Measurements from ENCODE around the gene MYO1D.
"Not testable (repeated sequence)": the region's sequence is repeated elsewhere in the genome, so short reads cannot be mapped to it uniquely, and the experiment has no call there.

MYO1D gene

GRCh38 chr17:32771396-32771795, 105.5 kb downstream of the MYO1D start:
- no peak for DNase-seq

DNA sequence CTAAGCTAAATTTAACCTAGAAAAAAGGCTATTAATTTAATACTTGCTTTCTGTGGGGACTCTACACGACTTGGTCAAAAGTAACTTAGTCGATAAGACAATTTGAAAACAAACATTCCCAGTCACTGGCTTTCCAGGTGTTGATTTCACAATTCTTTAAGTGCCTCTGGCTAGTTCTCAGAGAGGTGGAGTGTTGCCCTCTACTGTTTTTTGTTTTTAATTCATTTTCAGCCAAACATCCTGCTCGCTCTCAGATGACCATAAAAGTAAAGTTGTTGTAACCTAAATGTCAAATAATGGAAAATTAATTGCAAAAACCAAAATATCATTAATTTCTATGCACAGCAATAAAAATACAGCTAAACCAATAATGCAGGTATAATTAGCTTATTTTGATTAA, 107.1 kb downstream of the MYO1D start:
- no peak for DNase-seq

DNA sequence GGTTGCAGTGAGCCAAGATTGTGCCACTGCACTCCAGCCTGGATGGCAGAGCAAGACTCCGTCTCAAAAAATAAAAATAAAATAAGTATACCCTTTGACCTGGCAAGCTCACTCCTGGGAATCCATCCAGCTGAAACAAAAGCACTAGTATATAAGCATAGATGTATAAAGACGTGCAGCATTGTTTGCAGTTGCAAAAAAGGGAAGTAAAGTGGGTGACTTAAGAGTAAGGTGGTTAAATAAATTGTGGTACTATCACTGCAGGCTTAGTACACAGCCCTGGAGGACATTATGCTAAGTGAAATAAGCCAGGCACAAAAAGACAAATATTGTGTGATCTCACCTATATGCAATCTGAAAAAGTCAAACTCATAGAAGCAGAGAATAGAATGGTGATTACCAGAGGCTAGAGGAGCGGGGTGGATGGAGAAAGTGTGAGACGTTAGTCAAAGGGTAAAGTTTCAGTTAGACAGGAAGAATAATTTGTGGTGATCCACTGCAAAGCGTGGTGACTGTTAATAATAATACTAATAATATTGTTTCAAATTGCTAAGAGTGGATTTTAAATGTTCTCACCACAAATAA, 113.0 kb downstream of the MYO1D start:
- no peak for DNase-seq

- no peak for DNase-seq
Observed at GRCh38 chr17:32759476-32759875, 117.4 kb downstream of the MYO1D start.

GRCh38 chr17:32757963-32758362, 119.0 kb downstream of the MYO1D start:
- no peak for DNase-seq

DNA sequence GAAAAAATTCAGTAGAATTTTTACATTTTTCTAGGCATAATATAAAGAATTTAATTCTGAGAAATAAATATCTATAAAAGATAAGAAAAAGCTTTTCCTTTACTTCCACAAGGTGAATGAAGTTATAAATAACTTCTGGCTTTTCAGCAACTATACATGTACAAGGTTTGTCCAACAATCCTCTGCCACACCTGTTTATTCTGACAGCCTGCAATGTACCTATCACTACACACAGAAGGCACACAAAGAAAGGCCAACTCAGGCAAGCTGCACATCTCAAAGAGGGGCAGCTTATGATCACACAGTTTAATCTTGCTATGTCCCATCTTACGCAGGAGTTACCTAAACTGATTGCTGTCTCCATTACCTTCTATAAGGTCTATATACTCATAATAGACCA, 120.2 kb downstream of the MYO1D start:
- DNase-seq = no peak

GRCh38 chr17:32755045-32755805, 121.7 kb downstream of the MYO1D start:
- DNase-seq = peak; percentile 51

DNA sequence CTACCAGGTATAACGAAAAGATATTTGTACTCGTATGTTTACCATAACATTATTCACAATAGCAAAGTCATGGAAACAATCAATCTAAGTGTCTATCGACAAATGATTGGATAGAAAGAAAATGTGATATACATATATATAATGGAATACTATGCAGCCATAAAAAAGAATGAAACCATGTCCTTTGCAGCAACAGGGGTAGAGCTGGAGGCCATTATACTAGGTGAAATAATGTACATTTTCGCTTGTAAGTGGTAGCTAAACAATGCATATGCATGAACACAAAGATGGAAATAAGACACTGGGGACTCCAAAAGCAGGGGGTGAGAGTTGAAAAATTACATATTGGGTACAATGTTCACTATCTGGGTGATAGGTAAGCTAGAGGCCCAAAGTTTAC, 124.0 kb downstream of the MYO1D start:
- DNase-seq = no peak

GRCh38 chr17:32747856-32748255, 129.1 kb downstream of the MYO1D start:
- DNase-seq = no peak

- DNase-seq = no peak
Observed at GRCh38 chr17:32746698-32747097, 130.2 kb downstream of the MYO1D start.

GRCh38 chr17:32746280-32746679, 130.6 kb downstream of the MYO1D start:
- no peak for DNase-seq

- DNase-seq = no peak
Observed at GRCh38 chr17:32742681-32743538, 134.0 kb downstream of the MYO1D start.

DNA sequence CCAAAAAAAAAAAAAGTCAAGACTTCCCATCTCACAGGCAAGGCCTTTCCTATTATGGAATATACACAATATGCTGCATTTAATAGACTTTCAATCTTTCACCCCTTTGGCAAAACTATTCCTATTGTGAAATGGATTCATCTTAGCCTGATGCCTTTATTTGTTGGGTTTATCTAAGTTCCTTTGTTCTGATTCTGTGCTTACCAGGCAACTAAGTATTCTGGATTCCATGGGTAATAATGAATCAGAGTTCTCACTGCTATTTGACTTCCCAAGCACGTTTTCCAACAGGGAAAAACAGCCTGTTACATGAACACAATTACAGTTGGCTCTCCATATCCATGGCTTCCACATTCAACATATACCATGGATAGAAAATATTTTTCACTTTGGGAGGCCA, 135.5 kb downstream of the MYO1D start:
- no peak for DNase-seq

DNA sequence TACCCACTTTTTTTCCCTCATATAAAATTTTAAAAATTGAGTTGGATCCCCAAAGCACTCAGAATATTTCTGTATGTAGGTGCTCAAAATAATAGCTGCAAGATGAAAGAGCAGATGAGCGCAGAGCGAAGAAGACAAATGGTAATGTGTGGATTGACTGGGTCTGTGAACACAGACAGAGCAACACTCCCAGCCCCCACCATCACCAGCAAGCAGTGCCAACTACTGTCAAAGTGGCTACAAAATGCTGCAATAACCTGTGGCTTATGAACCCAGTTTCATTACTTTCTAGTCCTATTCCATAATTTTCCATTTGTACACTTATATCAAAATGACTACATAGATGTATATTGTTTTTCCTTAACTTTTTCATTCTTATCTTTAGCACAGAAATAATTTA, 137.2 kb downstream of the MYO1D start:
- no peak for DNase-seq

GRCh38 chr17:32739151-32739550, 137.8 kb downstream of the MYO1D start:
- not testable (repeated sequence) for DNase-seq

GRCh38 chr17:32733401-32733800, 143.5 kb downstream of the MYO1D start:
- DNase-seq = no peak

- no peak for DNase-seq
Observed at GRCh38 chr17:32732900-32733299, 144.0 kb downstream of the MYO1D start.

DNA sequence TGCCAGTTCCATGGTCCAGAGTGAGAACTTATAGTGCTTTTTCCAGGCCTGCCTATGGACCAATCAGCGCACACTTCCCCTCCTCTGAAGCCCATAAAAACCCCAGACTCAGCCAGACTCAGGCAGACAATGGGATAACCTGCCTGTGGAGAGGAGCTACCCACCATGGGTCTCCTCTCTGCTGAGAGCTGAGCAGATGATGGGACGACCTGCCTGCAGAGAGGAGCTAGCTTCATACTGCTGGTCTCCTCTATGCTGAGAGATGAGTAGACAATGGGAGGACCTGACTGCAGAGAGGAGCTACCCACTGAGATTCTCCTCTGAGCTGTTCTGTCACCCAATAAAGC, 144.7 kb downstream of the MYO1D start:
- no peak for DNase-seq

DNA sequence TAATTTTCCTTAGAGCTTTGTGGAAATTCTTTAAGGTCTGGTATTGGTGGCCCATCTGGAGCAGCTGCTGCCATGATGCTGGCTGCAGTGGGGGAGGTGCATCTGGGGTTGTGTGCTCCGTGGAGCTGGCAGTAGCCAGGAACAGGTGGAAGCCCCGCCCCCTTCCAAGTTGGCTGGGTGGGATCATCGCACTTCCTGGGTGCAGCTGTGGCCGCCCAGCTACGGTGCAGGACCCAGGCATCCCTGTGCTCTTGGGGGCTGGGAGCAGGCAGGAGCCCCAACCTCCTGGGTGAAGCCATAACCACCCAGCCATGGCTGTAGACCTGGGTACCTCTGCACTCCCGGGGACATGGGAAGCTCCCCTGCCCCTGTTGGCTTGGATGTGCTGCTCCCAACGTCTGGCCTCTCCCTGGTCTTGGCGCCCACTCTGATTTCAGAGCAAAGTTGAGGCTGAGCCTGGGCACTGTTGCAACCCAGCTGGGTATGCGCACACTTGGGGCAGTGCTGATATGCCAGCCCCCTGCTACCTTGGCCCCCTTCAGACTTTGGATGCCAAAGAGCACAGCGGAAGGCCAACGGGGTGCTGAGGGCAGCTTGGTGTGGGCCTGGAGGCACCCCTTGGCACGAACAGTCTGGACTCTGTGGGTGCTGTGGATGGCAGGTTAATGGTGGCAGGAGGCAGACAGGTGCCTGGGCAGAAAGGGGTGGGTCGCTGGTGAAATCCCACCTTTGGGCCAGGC, 145.2 kb downstream of the MYO1D start:
- DNase-seq = no peak

GRCh38 chr17:32727681-32728080, 149.2 kb downstream of the MYO1D start:
- no peak for DNase-seq

DNA sequence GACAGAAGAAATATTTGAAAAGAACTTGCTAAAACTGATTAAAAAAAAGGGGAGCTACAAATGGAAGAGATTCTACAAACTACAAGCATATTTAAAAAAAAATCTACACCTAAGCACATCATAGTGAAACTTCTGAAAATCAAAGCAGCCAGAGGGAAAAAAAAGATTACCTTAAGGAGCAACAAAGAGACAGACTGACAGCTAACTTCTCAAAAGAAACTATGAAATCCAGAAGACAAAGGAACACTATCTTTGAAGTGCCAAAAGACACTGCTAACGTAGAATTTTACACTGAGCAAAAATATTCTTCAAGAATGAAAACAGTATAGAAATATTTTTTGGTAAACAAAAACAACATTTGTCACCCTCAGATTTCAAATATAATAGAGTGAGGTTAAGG, 151.2 kb downstream of the MYO1D start:
- no peak for DNase-seq

- no peak for DNase-seq
Observed at GRCh38 chr17:32723310-32723955, 153.5 kb downstream of the MYO1D start.

DNA sequence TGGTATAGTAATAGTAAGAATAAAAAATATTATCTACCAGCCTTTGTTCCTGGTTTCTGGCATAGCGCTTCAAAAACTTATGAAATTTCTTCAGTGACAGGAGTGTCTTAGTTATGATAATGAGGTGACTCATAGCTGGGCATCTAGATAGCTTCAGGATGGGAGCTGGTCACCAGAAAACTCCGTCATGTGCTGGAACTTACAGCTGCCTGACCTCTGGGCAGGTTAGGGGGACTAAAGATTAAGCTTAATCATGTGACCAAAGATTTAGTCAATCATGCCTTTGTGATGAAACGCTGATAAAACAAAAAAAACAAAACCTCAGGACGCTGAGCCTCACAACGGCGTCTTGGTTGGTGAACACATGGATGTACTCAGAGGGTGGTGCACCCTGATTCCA, 154.2 kb downstream of the MYO1D start:
- DNase-seq = no peak
